Nephron (organoid): Measurements from ENCODE around the gene BSX.

Experiments
- H3K27ac Mint-ChIP-seq, 3 experiments: 2 replicates each; pipeline ENCODE4 v1.8.0; 2020; ENCODE audit warnings: mixed read lengths in 3 of 3, mild to moderate bottlenecking in 2 of 3, moderate library complexity in 1 of 3
- H3K27me3 Mint-ChIP-seq: 2 replicates; pipeline ENCODE4 v1.8.0; 2021; ENCODE audit warnings: low read depth, mild to moderate bottlenecking, moderate library complexity, mixed read lengths
- H3K36me3 Mint-ChIP-seq: 2 replicates; pipeline ENCODE4 v1.8.0; 2020; ENCODE audit warnings: low read depth, mixed read lengths
- H3K4me1 Mint-ChIP-seq: 2 replicates; pipeline ENCODE4 v1.8.0; 2020; ENCODE audit warnings: mixed read lengths
- H3K4me3 Mint-ChIP-seq, 3 experiments: 2 replicates each; pipeline ENCODE4 v1.8.0; 2020; ENCODE audit warnings: mild to moderate bottlenecking in 3 of 3, mixed read lengths in 3 of 3, moderate library complexity in 2 of 3
- H3K9me3 Mint-ChIP-seq: 2 replicates; pipeline ENCODE4 v1.8.0; 2020; ENCODE audit warnings: mixed read lengths
- TF ChIP-seq, protein P1 (sequence below), 3 experiments: fragments of 200-600 bp; sonication (generic); IDR thresholded peaks; one replicate each; pipeline ENCODE4 v1.5.0; 2021; ENCODE audit warnings: antibody characterized with exemption in 3 of 3; ENCODE audit not compliant: unreplicated experiment in 3 of 3

The BSX gene

DNA sequence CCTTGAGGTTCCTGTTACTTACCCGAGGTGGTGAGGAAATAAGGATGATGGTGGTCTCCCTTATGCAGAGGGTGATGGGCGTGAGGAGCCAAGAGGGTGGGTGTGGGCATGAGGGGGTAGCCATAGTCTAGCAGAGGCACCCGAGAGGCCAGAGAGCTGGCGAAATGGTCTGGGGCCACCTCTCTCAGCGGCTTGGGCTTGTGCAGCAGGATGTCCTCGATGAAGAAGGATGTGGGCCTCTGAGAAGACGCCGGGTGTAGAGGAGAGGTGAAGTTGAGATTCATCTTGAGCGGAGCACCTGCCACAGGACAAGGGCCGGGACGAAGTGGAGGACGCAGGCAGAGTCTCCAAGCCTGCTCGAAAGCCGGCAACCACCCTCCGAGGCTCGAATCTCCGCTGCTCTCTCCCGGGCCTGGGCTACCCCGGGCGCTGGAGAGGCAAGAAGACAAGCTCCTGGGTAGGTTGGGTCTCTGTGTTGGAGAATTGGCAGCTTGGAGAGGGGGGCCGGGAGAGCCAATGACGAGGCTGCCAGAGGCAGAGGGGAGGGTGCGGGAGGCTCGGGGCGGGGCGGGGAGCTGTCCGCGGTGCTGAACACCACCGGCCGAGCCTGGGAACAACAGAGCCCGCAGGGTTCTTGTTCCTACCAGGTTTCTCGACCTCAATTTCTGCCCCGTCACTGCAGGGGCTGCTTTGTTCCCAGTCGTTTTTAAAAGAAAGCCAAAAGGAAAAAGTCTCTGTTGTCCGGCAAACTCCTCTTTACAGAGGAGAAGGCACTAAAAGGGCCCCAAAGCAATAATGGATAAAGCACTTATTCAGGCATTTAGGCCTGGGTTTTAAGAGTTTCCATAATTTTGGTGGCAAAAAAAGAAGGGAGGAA, at the start of gene BSX:
Gene BSX, minus strand, starts transcription at position 447 of the 877 bp plus-strand sequence. Its CDS starts 163 bp downstream, at position 284.
- Mint-ChIP-seq H3K27me3 (peaks cover 100% of the 10 kb centered on the region), H3K9me3 (peaks cover 12% of the 10 kb centered on the region), H3K4me3 (peak within 1 kb of the TSS in 1 of 3 experiments; percentile 44), H3K27ac (no peak within 1 kb of the TSS), H3K4me1 (peaks cover 19% of the 10 kb centered on the region), H3K36me3 (peaks cover 3% of the 10 kb centered on the region)
- TF ChIP-seq, protein P1, sequence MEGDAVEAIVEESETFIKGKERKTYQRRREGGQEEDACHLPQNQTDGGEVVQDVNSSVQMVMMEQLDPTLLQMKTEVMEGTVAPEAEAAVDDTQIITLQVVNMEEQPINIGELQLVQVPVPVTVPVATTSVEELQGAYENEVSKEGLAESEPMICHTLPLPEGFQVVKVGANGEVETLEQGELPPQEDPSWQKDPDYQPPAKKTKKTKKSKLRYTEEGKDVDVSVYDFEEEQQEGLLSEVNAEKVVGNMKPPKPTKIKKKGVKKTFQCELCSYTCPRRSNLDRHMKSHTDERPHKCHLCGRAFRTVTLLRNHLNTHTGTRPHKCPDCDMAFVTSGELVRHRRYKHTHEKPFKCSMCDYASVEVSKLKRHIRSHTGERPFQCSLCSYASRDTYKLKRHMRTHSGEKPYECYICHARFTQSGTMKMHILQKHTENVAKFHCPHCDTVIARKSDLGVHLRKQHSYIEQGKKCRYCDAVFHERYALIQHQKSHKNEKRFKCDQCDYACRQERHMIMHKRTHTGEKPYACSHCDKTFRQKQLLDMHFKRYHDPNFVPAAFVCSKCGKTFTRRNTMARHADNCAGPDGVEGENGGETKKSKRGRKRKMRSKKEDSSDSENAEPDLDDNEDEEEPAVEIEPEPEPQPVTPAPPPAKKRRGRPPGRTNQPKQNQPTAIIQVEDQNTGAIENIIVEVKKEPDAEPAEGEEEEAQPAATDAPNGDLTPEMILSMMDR (IDR thresholded peaks at IDR 0.05; ENCODE audit: unreplicated experiment in 3 of 3): no peak

DNA sequence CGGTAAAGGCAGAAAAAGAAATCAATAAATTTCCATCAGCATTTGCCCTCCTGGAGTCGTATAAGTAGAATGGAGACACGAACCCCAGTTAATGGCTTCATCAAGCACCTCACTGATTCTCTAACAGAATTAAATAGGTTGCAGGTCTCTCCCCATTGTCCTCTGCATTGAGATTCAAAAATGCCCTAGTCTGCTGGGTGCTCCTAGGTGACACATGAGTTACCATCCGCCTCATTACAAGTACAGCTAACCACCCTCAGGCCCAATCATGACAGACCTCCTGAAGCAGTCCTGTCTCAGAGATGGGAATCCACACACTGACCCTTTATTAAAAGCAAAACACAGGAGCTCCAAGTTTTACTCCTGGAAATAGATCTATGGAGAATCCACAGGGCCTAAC, 48.9 kb upstream of the BSX start:
- Mint-ChIP-seq H3K4me3 (no peak overlapping the region), H3K27ac (no peak overlapping the region), H3K4me1 (no peaks in the 10 kb centered on the region), H3K36me3 (no peaks in the 10 kb centered on the region), H3K9me3 (no peaks in the 10 kb centered on the region), H3K27me3 (no peaks in the 10 kb centered on the region)
- TF ChIP-seq, protein P1 (IDR thresholded peaks at IDR 0.05; ENCODE audit: unreplicated experiment in 3 of 3): no peak

DNA sequence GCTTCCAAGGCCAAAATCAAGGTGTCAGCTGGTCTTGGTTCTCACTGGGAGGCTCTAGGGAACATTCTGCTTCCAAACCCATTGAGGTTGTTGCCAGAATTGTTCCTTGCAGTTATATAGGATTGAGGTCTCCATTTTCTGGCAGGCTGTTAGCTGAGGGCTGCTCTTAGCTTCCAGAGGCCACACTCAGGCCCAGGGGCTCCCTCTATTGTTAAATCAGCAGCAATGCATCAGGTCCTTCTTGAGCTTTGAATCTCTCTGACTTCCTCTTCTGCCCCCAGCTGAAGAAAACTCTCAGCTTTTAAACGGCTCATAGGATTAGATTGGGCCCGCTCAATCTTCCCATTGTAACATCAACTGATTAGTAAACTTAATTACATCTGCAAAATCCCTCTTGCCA, 39.3 kb upstream of the BSX start:
- TF ChIP-seq, protein P1 (IDR thresholded peaks at IDR 0.05; ENCODE audit: unreplicated experiment in 3 of 3): peak; percentile 39 to 45 (median 40)
- Mint-ChIP-seq H3K27me3 (peaks cover 30% of the 10 kb centered on the region), H3K36me3 (no peaks in the 10 kb centered on the region), H3K4me1 (peaks cover 5% of the 10 kb centered on the region), H3K27ac (no peak overlapping the region), H3K9me3 (no peaks in the 10 kb centered on the region), H3K4me3 (no peak overlapping the region)

DNA sequence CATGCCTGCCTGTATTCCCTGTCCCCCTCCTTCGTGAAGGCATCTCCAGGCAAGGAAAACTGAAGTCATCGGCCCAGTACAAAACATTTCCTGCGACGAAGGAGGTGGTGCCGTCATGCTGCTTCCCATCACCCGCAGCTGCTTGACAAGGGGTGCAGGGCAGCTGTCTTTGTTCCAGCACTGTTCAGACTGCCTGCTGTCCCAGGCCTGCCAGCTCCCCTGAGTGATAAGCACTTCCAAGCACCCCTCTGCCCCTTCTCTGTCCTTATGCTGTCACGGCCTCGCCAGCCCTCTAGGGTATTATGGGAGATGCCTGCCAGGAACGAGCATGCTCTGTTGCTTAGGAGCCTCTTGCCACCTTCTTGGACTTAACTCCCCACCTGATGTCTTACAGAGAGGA, 37.1 kb upstream of the BSX start:
- H3K27ac Mint-ChIP-seq: no peak overlapping the region
- no peaks in the 10 kb centered on the region for H3K36me3 Mint-ChIP-seq
- peaks cover 37% of the 10 kb centered on the region for H3K27me3 Mint-ChIP-seq
- H3K9me3 Mint-ChIP-seq: no peaks in the 10 kb centered on the region
- TF ChIP-seq, protein P1 (IDR thresholded peaks at IDR 0.05; ENCODE audit: unreplicated experiment in 3 of 3): no peak
- no peak overlapping the region for H3K4me3 Mint-ChIP-seq
- peaks cover 5% of the 10 kb centered on the region for H3K4me1 Mint-ChIP-seq

DNA sequence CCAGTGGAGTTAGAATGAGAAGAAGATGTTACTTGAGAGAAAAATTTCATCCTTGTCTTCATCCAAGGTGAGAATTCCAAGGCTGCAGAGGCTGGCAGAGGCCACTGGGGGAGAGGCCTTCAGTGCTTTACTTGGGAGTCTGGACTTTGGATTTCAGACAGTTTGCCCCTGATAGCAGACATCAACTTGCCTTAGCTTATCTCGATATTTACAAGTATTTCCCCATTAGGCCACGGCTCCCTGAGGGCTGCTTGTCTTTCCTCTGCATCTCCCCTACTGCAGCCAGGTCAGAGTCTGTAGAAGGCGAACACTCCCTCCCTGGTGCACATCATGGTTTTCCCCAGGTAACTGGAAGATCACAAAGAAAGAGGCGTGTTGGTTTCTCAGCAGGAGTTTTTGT, 29.9 kb upstream of the BSX start:
- no peak overlapping the region for H3K4me3 Mint-ChIP-seq
- no peak overlapping the region for H3K27ac Mint-ChIP-seq
- no peaks in the 10 kb centered on the region for H3K36me3 Mint-ChIP-seq
- no peaks in the 10 kb centered on the region for H3K4me1 Mint-ChIP-seq
- no peaks in the 10 kb centered on the region for H3K9me3 Mint-ChIP-seq
- peaks cover 30% of the 10 kb centered on the region for H3K27me3 Mint-ChIP-seq
- TF ChIP-seq, protein P1 (IDR thresholded peaks at IDR 0.05; ENCODE audit: unreplicated experiment in 3 of 3): no peak
